ENCODE data around the gene STRIP1. TPM values are rescaled to one million over a fixed set of nuclear protein-coding genes. Genes with fewer than 3 reads are reported as not detected.
"Not testable (repeated sequence)": the region's sequence is repeated elsewhere in the genome, so short reads cannot be mapped to it uniquely, and the experiment has no call there.

STRIP1 gene
- total RNA-seq, 4 donors from 2014 or later, result 43.0 to 71.0 (median 57.6) TPM

- no peak overlapping the region for H3K27ac ChIP-seq
- peaks cover 100% of the 10 kb centered on the region for H3K36me3 ChIP-seq
- no peak overlapping the region for H3K4me3 ChIP-seq
- H3K27me3 ChIP-seq, result no peaks in the 10 kb centered on the region
- H3K4me1 ChIP-seq, result no peaks in the 10 kb centered on the region
- no peak for DNase-seq (ENCODE audit: low spot score in 2 of 2)
- TF ChIP-seq EP300 (IDR thresholded peaks at IDR 0.05), result no peak
- TF ChIP-seq POLR2AphosphoS5 (IDR thresholded peaks at IDR 0.05), result no peak
- TF ChIP-seq, protein P1, sequence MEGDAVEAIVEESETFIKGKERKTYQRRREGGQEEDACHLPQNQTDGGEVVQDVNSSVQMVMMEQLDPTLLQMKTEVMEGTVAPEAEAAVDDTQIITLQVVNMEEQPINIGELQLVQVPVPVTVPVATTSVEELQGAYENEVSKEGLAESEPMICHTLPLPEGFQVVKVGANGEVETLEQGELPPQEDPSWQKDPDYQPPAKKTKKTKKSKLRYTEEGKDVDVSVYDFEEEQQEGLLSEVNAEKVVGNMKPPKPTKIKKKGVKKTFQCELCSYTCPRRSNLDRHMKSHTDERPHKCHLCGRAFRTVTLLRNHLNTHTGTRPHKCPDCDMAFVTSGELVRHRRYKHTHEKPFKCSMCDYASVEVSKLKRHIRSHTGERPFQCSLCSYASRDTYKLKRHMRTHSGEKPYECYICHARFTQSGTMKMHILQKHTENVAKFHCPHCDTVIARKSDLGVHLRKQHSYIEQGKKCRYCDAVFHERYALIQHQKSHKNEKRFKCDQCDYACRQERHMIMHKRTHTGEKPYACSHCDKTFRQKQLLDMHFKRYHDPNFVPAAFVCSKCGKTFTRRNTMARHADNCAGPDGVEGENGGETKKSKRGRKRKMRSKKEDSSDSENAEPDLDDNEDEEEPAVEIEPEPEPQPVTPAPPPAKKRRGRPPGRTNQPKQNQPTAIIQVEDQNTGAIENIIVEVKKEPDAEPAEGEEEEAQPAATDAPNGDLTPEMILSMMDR (IDR thresholded peaks at IDR 0.05), result no peak
- TF ChIP-seq POLR2A (IDR thresholded peaks at IDR 0.05), result no peak
- no peaks in the 10 kb centered on the region for H3K9me3 ChIP-seq
- 91% methylated on average over 1 of the region's 1 CpG for WGBS
Measured at GRCh38 chr1:110019770-110020169, 14.7 kb upstream of the STRIP1 start.

DNA sequence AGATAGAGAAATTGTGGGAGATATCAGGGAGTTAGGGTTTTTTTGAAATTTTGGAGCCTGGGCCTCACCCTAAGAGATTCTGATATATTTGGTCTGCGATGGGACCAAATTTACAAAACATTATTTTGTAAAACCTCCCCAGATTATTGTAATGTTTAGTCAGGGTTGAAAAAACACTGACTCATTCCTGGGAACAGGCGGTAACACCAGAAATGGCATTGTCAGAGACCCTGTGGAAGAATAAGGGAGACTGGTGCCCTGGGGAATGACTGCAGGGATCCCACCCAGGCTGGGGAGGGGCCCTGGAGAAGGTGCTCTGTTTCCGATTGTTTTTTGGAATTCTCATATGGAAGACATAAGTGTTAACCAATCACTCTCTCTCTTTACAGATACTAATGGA is 13.1 kb upstream of the STRIP1 start:
- Histone ChIP-seq H3K9me3 (no peaks in the 10 kb centered on the region), H3K4me3 (no peak overlapping the region), H3K4me1 (no peaks in the 10 kb centered on the region), H3K27ac (no peak overlapping the region), H3K36me3 (peaks cover 86% of the 10 kb centered on the region), H3K27me3 (no peaks in the 10 kb centered on the region)
- WGBS, result 90% methylated on average over 3 of the region's 3 CpGs
- DNase-seq (ENCODE audit: low spot score in 2 of 2), result no peak
- no peak for TF ChIP-seq EP300 (IDR thresholded peaks at IDR 0.05)
- no peak for TF ChIP-seq POLR2AphosphoS5 (IDR thresholded peaks at IDR 0.05)
- TF ChIP-seq POLR2A (IDR thresholded peaks at IDR 0.05), result no peak
- TF ChIP-seq, protein P1 (IDR thresholded peaks at IDR 0.05), result no peak

- 94% methylated on average over 4 of the region's 4 CpGs for WGBS
- Histone ChIP-seq H3K36me3 (peaks cover 53% of the 10 kb centered on the region), H3K27ac (no peak overlapping the region), H3K27me3 (no peaks in the 10 kb centered on the region), H3K9me3 (no peaks in the 10 kb centered on the region), H3K4me1 (peaks cover 3% of the 10 kb centered on the region), H3K4me3 (no peak overlapping the region)
- no peak for DNase-seq (ENCODE audit: low spot score in 2 of 2)
- TF ChIP-seq EP300 (IDR thresholded peaks at IDR 0.05) (no peak), POLR2AphosphoS5 (IDR thresholded peaks at IDR 0.05) (no peak), POLR2A (IDR thresholded peaks at IDR 0.05) (no peak)
- TF ChIP-seq, protein P1 (IDR thresholded peaks at IDR 0.05), result no peak
Measured at GRCh38 chr1:110024613-110025012, 9.8 kb upstream of the STRIP1 start.

DNA sequence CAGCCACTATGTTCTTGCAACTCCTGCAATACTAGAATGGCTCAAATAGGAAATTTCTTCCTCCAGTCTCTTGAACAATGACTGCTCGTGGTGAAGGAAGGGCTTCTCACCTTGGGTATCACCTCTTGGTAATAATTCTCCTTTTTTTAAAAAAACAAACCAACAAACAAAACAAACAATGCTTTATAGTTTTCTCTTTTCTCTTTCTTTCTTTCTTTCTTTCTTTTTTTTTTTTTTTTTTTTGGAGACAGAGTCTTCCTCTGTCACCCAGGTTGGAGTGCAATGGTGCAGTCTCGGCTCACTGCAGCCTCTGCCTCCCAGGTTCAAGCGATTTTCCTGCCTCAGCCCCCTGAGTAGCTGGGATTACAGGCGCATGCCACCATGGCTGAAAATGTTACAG is 3.7 kb upstream of the STRIP1 start:
- H3K27me3 ChIP-seq; H3K36me3 ChIP-seq; H3K4me3 ChIP-seq; H3K27ac ChIP-seq; DNase-seq (ENCODE audit: low spot score in 2 of 2); H3K9me3 ChIP-seq: not testable (repeated sequence)
- peaks cover 16% of the 10 kb centered on the region for H3K4me1 ChIP-seq
- WGBS, result 80% methylated on average over 4 of the region's 4 CpGs

DNA sequence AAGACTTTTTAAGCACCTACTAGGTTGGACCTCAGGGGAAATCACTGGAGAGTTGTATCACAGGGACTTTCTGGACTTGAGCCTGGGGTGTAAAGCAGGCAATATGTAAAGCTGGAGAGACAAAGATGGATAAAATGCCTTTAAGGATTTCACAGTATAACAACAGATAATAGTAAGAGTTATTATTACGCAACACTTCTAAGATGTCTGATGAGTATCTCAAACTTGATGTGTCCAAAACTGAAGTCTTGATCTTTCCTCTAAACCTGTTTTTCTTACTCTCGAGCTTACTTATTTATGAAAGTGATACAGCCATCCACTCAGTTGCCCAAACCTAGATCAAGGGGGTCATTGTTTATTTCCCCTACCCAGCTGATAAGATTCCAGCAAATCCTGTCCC is 2.1 kb upstream of the STRIP1 start:
- 81% methylated on average over 2 of the region's 2 CpGs for WGBS
- Histone ChIP-seq H3K27me3 (no peaks in the 10 kb centered on the region), H3K9me3 (no peaks in the 10 kb centered on the region), H3K4me1 (peaks cover 23% of the 10 kb centered on the region), H3K36me3 (peaks cover 1% of the 10 kb centered on the region), H3K4me3 (no peak overlapping the region), H3K27ac (no peak overlapping the region)
- DNase-seq (ENCODE audit: low spot score in 2 of 2), result no peak
- TF ChIP-seq, protein P1 (IDR thresholded peaks at IDR 0.05), result no peak
- TF ChIP-seq EP300 (IDR thresholded peaks at IDR 0.05) (no peak), POLR2A (IDR thresholded peaks at IDR 0.05) (no peak), POLR2AphosphoS5 (IDR thresholded peaks at IDR 0.05) (no peak)

DNA sequence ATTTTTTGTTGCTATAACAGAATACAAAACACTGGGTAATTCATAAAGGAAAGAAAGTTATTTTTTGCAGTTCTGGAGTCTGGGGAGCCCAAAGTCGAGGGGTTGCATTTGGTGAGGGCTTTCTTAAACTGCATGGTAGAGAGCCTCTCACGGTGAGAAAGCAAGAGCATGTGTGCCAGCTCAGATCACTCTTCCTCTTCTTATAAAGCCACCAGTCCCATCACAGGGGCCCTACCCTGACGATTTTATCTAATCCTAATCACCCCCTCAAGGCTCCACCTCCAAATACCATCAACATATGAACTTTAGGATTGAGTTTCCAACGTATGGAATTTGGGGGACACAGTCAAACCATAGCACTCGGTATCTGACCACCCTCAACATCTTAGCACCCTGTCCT is 1.0 kb upstream of the STRIP1 start:
- WGBS, result 82% methylated on average over 5 of the region's 5 CpGs
- Histone ChIP-seq H3K4me3 (no peak overlapping the region), H3K9me3 (no peaks in the 10 kb centered on the region), H3K27me3 (no peaks in the 10 kb centered on the region), H3K36me3 (peaks cover 10% of the 10 kb centered on the region), H3K4me1 (peaks cover 23% of the 10 kb centered on the region), H3K27ac (no peak overlapping the region)
- TF ChIP-seq, protein P1 (IDR thresholded peaks at IDR 0.05), result no peak
- no peak for TF ChIP-seq POLR2A (IDR thresholded peaks at IDR 0.05)
- no peak for TF ChIP-seq POLR2AphosphoS5 (IDR thresholded peaks at IDR 0.05)
- no peak for DNase-seq (ENCODE audit: low spot score in 2 of 2)
